DND-41 (cell line): ENCODE results near the gene ITGA2.

ENCODE experiments used
- CTCF ChIP-seq: IDR thresholded peaks from 2 replicates; pipeline ENCODE4 v1.5.1; 2012; ENCODE audit warnings: borderline replicate concordance, low read length, moderate library complexity, mild to moderate bottlenecking; ENCODE audit not compliant: poor library complexity, severe bottlenecking; ENCODE audit errors: extremely low read depth
- EZH2 ChIP-seq: IDR thresholded peaks from 3 replicates; pipeline ENCODE4 v1.6.1; 2012; ENCODE audit warnings: borderline replicate concordance, low read depth, mild to moderate bottlenecking, moderate library complexity, low read length, inconsistent platforms; ENCODE audit not compliant: severe bottlenecking

- TF ChIP-seq CTCF: no peak
- no peak for TF ChIP-seq EZH2
These were observed 64.2 kb downstream of the ITGA2 start for GRCh38 chr5:53053364-53053763.
